Stimulated activated CD4-positive, alpha-beta T cell treated with anti-CD3 and anti-CD28 coated beads, Interleukin-12 subunit alpha, Interleukin-12 subunit beta, amount 100 ng/mL, for 24 hours (primary cell): Measurements from ENCODE around the gene GPRIN3.
"Not testable (repeated sequence)": the region's sequence is repeated elsewhere in the genome, so short reads cannot be mapped to it uniquely, and the experiment has no call there.

ENCODE experiments used
- DNase-seq, 2 experiments: peaks; one replicate each; pipeline ENCODE4 v3.0.0-alpha.2; 2020; ENCODE audit warnings: low read depth in 2 of 2

GPRIN3 gene

GRCh38 chr4:89257376-89257775 lies 50.2 kb downstream of the GPRIN3 start:
- DNase-seq, result no peak

GRCh38 chr4:89256203-89256800 lies 51.3 kb downstream of the GPRIN3 start:
- no peak for DNase-seq

- DNase-seq, result peak in 1 of 2 experiments; percentile 31
Observed at GRCh38 chr4:89254847-89255246, 52.8 kb downstream of the GPRIN3 start.

- DNase-seq, result not testable (repeated sequence)
Observed at GRCh38 chr4:89254347-89254746, 53.3 kb downstream of the GPRIN3 start.

- no peak for DNase-seq
Observed at GRCh38 chr4:89253935-89254334, 53.7 kb downstream of the GPRIN3 start.

GRCh38 chr4:89253311-89253710 lies 54.3 kb downstream of the GPRIN3 start:
- no peak for DNase-seq

- DNase-seq, result no peak
Observed at GRCh38 chr4:89251396-89251795, 56.2 kb downstream of the GPRIN3 start.

- DNase-seq, result no peak
Observed at GRCh38 chr4:89249716-89250361, 57.8 kb downstream of the GPRIN3 start.

GRCh38 chr4:89249313-89249712 lies 58.3 kb downstream of the GPRIN3 start:
- no peak for DNase-seq

- DNase-seq, result no peak
Observed at GRCh38 chr4:89248879-89249281, 58.7 kb downstream of the GPRIN3 start.

- DNase-seq, result no peak
Observed at GRCh38 chr4:89247951-89248350, 59.6 kb downstream of the GPRIN3 start.

GRCh38 chr4:89245459-89245858 lies 62.1 kb downstream of the GPRIN3 start:
- DNase-seq, result no peak

- no peak for DNase-seq
Observed at GRCh38 chr4:89243733-89244252, 63.8 kb downstream of the GPRIN3 start.

GRCh38 chr4:89242864-89243732 lies 64.5 kb downstream of the GPRIN3 start:
- no peak for DNase-seq

GRCh38 chr4:89242216-89242615 lies 65.4 kb downstream of the GPRIN3 start:
- no peak for DNase-seq

GRCh38 chr4:89230271-89230670 lies 77.3 kb downstream of the GPRIN3 start:
- DNase-seq, result no peak

GRCh38 chr4:89226665-89227574 lies 80.7 kb downstream of the GPRIN3 start:
- peak; percentile 40 to 65 for DNase-seq

GRCh38 chr4:89222170-89222569 lies 85.4 kb downstream of the GPRIN3 start:
- no peak for DNase-seq

GRCh38 chr4:89221167-89221867 lies 86.3 kb downstream of the GPRIN3 start:
- no peak for DNase-seq

- no peak for DNase-seq
Observed at GRCh38 chr4:89218587-89218986, 89.0 kb downstream of the GPRIN3 start.

GRCh38 chr4:89217604-89218003 lies 90.0 kb downstream of the GPRIN3 start:
- DNase-seq, result no peak
